PC-9 (cell line): ENCODE results near the gene SCGB3A2. TPM values are rescaled to one million over a fixed set of nuclear protein-coding genes. Genes with fewer than 3 reads are reported as not detected.
"Not testable (repeated sequence)": the region's sequence is repeated elsewhere in the genome, so short reads cannot be mapped to it uniquely, and the experiment has no call there.

ENCODE experiments used
- BruUV-seq: library from RNA; stranded (reverse); fragments of 400-500 nt; replicated peaks from 2 replicates; lab custom pipeline; 2021; lab: Mats Ljungman, UMichigan
- CTCF ChIA-PET: fragments of 300-600 bp; sonication (Branson Sonifier 250); formaldehyde crosslinking; loops from one replicate; lab custom pipeline; 2022; ENCODE audit warnings: antibody characterized with exemption; lab: Charles Lee
- POLR2A ChIA-PET: fragments of 300-600 bp; sonication (Branson Sonifier 250); formaldehyde crosslinking; loops from one replicate; lab custom pipeline; 2022; ENCODE audit warnings: antibody characterized with exemption; ENCODE audit not compliant: unreplicated experiment; lab: Charles Lee
- DNase-seq, 2 experiments: peaks; one replicate each; pipeline versions ENCODE4 v3.0.0 to v3.0.0-alpha.2; 2015 to 2022; ENCODE audit warnings: mixed read lengths in 1 of 2
- H2AFZ ChIP-seq: fragments of 200-600 bp; sonication (generic); 2 replicates; pipeline ENCODE4 v1.8.1; 2017; ENCODE audit warnings: antibody characterized with exemption
- H3F3A ChIP-seq: fragments of 200-600 bp; sonication (generic); 2 replicates; pipeline ENCODE4 v1.8.1; 2017; ENCODE audit warnings: antibody characterized with exemption, mild to moderate bottlenecking, low read depth; ENCODE audit not compliant: insufficient read depth
- H3K27ac ChIP-seq: fragments of 200-600 bp; sonication (generic); 2 replicates; pipeline ENCODE4 v1.6.1; 2016; ENCODE audit warnings: mixed run types
- H3K27me3 ChIP-seq: fragments of 200-600 bp; sonication (generic); 2 replicates; pipeline ENCODE4 v1.6.1; 2016; ENCODE audit warnings: low read depth, mixed run types; ENCODE audit not compliant: insufficient read depth
- H3K36me3 ChIP-seq: fragments of 200-600 bp; sonication (generic); 2 replicates; pipeline ENCODE4 v1.6.1; 2016; ENCODE audit warnings: low read depth, mixed run types
- H3K4me1 ChIP-seq: fragments of 200-600 bp; sonication (generic); replicated peaks from 2 replicates; pipeline ENCODE4 v1.6.1; 2016; ENCODE audit warnings: mixed run types; ENCODE audit not compliant: insufficient read depth
- H3K4me2 ChIP-seq: fragments of 200-600 bp; sonication (generic); 2 replicates; pipeline ENCODE4 v1.6.1; 2017; ENCODE audit warnings: mixed run types
- H3K4me3 ChIP-seq: fragments of 200-600 bp; sonication (generic); 2 replicates; pipeline ENCODE4 v1.6.1; 2016; ENCODE audit warnings: mixed run types
- H3K79me2 ChIP-seq: fragments of 200-600 bp; sonication (generic); 2 replicates; pipeline ENCODE4 v1.6.1; 2017; ENCODE audit warnings: low read depth, mixed run types
- H3K9me2 ChIP-seq: fragments of 200-600 bp; sonication (generic); 2 replicates; pipeline ENCODE4 v1.8.1; 2017; ENCODE audit warnings: mild to moderate bottlenecking; ENCODE audit not compliant: insufficient read depth
- H3K9me3 ChIP-seq: fragments of 200-600 bp; sonication (generic); 2 replicates; pipeline ENCODE4 v1.8.1; 2016; ENCODE audit warnings: low read depth; ENCODE audit not compliant: insufficient read depth
- H4K20me1 ChIP-seq: fragments of 200-600 bp; sonication (generic); 2 replicates; pipeline ENCODE4 v1.8.1; 2017; ENCODE audit not compliant: insufficient read depth
- EZH2 ChIP-seq: fragments of 200-600 bp; sonication (generic); IDR thresholded peaks from 2 replicates; pipeline ENCODE4 v1.8.0; 2017; ENCODE audit warnings: antibody characterized with exemption, low read depth
- intact Hi-C: fragments of 100-400 bp; cut with micrococcal nuclease; formaldehyde crosslinking; loops from one replicate; pipeline ENCODE4 v1.10.0; 2022; ENCODE audit not compliant: unreplicated experiment
- total RNA-seq: library from RNA; stranded (reverse); gene quantifications from 2 replicates; pipeline ENCODE4 v1.2.3, GENCODE V29; 2021
- TF ChIP-seq, protein P1 (sequence below): fragments of 200-600 bp; sonication (generic); conservative IDR thresholded peaks from 2 replicates; pipeline ENCODE4 v1.6.1; 2017; ENCODE audit warnings: mixed run types, antibody characterized with exemption, mild to moderate bottlenecking, moderate library complexity

The SCGB3A2 gene
- total RNA-seq, 1 experiment from 2014 or later, result not detected

DNA sequence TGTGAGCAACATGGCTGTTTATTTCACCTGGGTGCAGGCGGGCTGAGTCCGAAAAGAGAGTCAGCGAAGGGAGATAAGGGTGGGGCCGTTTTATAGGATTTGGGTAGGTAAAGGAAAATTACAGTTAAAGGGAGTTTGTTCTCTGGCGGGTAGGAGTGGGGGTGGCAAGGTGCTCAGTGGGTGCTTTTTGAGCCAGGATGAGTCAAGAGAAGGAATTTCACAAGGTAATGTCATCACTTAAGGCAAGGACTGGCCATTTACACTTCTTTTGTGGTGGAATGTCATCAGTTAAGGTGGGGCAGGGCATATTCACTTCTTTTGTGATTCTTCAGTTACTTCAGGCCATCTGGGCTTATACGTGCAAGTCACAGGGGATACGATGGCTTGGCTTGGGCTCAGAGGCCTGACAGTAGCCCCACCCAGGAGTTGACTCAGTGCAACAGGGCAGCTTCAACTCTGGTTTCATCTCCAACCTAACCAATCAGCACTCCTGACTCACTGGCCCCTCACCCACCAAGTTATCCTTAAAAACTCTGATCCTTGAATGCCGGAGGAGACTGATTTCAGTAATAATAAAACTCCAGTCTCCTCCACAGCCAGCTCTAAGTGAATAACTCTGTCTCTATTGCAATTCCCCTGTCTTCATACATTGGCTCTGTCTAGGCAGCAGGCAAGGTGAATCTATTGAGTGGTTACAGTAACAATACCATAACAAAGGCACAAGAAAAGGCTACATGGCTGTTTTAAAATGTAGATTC lies 4.2 kb upstream of the SCGB3A2 start:
- H3K27ac ChIP-seq, CTCF ChIA-PET, H4K20me1 ChIP-seq, H3K27me3 ChIP-seq, POLR2A ChIA-PET, H3F3A ChIP-seq, H3K9me2 ChIP-seq, intact Hi-C loops, H3K36me3 ChIP-seq, H3K79me2 ChIP-seq, H3K4me3 ChIP-seq, H2AFZ ChIP-seq, DNase-seq, H3K9me3 ChIP-seq, H3K4me1 ChIP-seq, H3K4me2 ChIP-seq, BruUV-seq: not testable (repeated sequence)

DNA sequence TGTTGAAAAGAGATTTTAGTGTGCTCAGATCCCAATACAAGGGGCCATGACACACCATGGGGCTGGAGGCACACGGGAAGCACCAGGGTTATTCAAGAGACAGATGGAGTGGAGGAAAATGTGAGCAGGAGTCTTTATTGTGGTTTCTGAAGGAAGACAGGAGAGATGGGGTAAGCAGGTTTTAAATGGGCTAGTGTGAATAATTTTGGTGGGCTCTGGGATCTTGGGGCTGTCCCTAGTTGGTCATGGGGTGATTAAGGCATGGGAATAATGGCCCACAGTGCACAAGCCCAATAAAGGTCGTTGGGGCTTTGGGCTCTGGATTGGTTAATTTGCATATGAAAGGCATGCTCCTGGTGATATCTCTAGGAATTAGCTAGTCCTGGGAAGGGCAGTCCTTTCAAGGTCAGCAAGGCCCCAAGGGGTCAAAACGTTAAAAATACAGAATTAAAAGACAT lies 3.6 kb upstream of the SCGB3A2 start:
- no peak for DNase-seq
- POLR2A ChIA-PET, result no interaction called here
- H3K27ac ChIP-seq, result no peak overlapping the region
- no peaks in the 10 kb centered on the region for H4K20me1 ChIP-seq
- H2AFZ ChIP-seq, result no peak overlapping the region
- no peaks in the 10 kb centered on the region for H3K36me3 ChIP-seq
- H3K4me3 ChIP-seq, result no peak overlapping the region
- CTCF ChIA-PET, result no interaction called here
- no peaks in the 10 kb centered on the region for H3K79me2 ChIP-seq
- H3K9me2 ChIP-seq, result no peaks in the 10 kb centered on the region
- no peaks in the 10 kb centered on the region for H3K27me3 ChIP-seq
- TF ChIP-seq, protein P1, sequence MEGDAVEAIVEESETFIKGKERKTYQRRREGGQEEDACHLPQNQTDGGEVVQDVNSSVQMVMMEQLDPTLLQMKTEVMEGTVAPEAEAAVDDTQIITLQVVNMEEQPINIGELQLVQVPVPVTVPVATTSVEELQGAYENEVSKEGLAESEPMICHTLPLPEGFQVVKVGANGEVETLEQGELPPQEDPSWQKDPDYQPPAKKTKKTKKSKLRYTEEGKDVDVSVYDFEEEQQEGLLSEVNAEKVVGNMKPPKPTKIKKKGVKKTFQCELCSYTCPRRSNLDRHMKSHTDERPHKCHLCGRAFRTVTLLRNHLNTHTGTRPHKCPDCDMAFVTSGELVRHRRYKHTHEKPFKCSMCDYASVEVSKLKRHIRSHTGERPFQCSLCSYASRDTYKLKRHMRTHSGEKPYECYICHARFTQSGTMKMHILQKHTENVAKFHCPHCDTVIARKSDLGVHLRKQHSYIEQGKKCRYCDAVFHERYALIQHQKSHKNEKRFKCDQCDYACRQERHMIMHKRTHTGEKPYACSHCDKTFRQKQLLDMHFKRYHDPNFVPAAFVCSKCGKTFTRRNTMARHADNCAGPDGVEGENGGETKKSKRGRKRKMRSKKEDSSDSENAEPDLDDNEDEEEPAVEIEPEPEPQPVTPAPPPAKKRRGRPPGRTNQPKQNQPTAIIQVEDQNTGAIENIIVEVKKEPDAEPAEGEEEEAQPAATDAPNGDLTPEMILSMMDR, result no peak
- TF ChIP-seq EZH2, result no peak
- H3K4me2 ChIP-seq, result no peak overlapping the region
- no peaks in the 10 kb centered on the region for H3F3A ChIP-seq
- intact Hi-C loops, result no loop called here
- BruUV-seq, result no TSS peak
- no peaks in the 10 kb centered on the region for H3K4me1 ChIP-seq
- H3K9me3 ChIP-seq, result no peaks in the 10 kb centered on the region

DNA sequence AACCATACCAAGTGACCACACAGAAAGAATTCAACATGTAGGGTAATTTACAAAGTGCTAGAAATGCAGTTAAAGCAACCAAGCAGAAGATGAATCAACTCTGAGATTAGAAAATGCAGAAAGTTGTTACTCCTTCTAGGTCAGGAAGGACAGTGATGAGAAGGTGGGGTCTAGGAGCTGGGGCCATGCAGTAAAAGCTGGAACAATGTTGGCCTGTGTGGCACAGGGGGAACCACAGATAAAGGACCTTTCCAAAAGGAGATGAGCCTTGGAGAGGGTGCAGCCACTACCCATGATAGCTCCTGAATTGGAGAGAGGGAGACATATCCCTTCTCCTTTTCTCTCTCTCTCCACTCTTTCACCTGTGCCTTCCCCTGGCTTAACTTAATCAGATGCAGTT lies 2.4 kb upstream of the SCGB3A2 start:
- H4K20me1 ChIP-seq, result no peaks in the 10 kb centered on the region
- H3K4me3 ChIP-seq, result no peak overlapping the region
- no peak overlapping the region for H2AFZ ChIP-seq
- no peak overlapping the region for H3K27ac ChIP-seq
- H3K36me3 ChIP-seq, result no peaks in the 10 kb centered on the region
- H3F3A ChIP-seq, result no peaks in the 10 kb centered on the region
- DNase-seq, result no peak
- no peaks in the 10 kb centered on the region for H3K4me1 ChIP-seq
- TF ChIP-seq, protein P1, result no peak
- no peak for TF ChIP-seq EZH2
- POLR2A ChIA-PET, result no interaction called here
- H3K9me3 ChIP-seq, result no peaks in the 10 kb centered on the region
- no peaks in the 10 kb centered on the region for H3K27me3 ChIP-seq
- no peak overlapping the region for H3K4me2 ChIP-seq
- intact Hi-C loops, result loop anchor here (2.0 kb wide), 1 partner anchor 53 kb away; no protein-coding TSS in a partner anchor
- no TSS peak for BruUV-seq
- no peaks in the 10 kb centered on the region for H3K9me2 ChIP-seq
- CTCF ChIA-PET, result no interaction called here
- H3K79me2 ChIP-seq, result no peaks in the 10 kb centered on the region
